Natural killer cell (primary cell): ENCODE results near the gene SLC35F1. TPM values are rescaled to one million over a fixed set of nuclear protein-coding genes. Genes with fewer than 3 reads are reported as not detected.

ENCODE experiments used
- ATAC-seq, 3 donors: fragments of 150-1000 bp in 2 of 3; fragments of 200-7000 bp in 1 of 3; cut with Tn5 transposase; 1 replicate in 1 of 3; 2 replicates in 2 of 3; pipeline ENCODE4 v1.10.0; 2021; ENCODE audit warnings: mild to moderate bottlenecking in 2 of 3, moderate library complexity in 2 of 3
- DNase-seq, 2 donors: peaks; one replicate each; pipeline versions ENCODE4 v3.0.0 to v3.0.0-alpha.2; 2013 to 2021; ENCODE audit warnings: mixed read lengths in 1 of 2
- H3K27ac ChIP-seq: one replicate; pipeline ENCODE4 v1.5.1; 2013; ENCODE audit warnings: mild to moderate bottlenecking, low read length
- H3K27me3 ChIP-seq: one replicate; pipeline ENCODE4 v1.6.1; 2013; ENCODE audit warnings: low read length; ENCODE audit not compliant: control insufficient read depth, insufficient read depth
- H3K36me3 ChIP-seq: one replicate; pipeline ENCODE4 v1.6.1; 2013; ENCODE audit warnings: low read length; ENCODE audit not compliant: control insufficient read depth, insufficient read depth
- H3K4me1 ChIP-seq: one replicate; pipeline ENCODE4 v1.6.1; 2013; ENCODE audit warnings: low read length; ENCODE audit not compliant: control insufficient read depth, insufficient read depth
- H3K4me3 ChIP-seq: one replicate; pipeline ENCODE4 v1.5.1; 2013; ENCODE audit warnings: low read length
- H3K9me3 ChIP-seq: one replicate; pipeline ENCODE4 v1.6.1; 2013; ENCODE audit warnings: low read length; ENCODE audit not compliant: control insufficient read depth, insufficient read depth
- H3K27ac Mint-ChIP-seq, 2 donors: one replicate each; pipeline ENCODE4 v1.8.0; 2022; ENCODE audit warnings: mild to moderate bottlenecking in 2 of 2, mixed read lengths in 2 of 2, moderate library complexity in 1 of 2
- H3K27me3 Mint-ChIP-seq, 2 donors: one replicate each; pipeline ENCODE4 v1.8.0; 2022; ENCODE audit warnings: low read depth in 2 of 2, mixed read lengths in 2 of 2
- H3K36me3 Mint-ChIP-seq: one replicate; pipeline ENCODE4 v1.8.0; 2022; ENCODE audit warnings: mixed read lengths
- H3K4me1 Mint-ChIP-seq, 2 donors: one replicate each; pipeline ENCODE4 v1.8.0; 2022; ENCODE audit warnings: mixed read lengths in 2 of 2
- H3K4me3 Mint-ChIP-seq: one replicate; pipeline ENCODE4 v1.8.0; 2022; ENCODE audit warnings: mild to moderate bottlenecking, moderate library complexity, mixed read lengths
- H3K9me3 Mint-ChIP-seq, 2 donors: one replicate each; pipeline ENCODE4 v1.8.0; 2022; ENCODE audit warnings: mixed read lengths in 2 of 2
- CTCF ChIP-seq: fragments of 200-600 bp; IDR thresholded peaks from one replicate; pipeline ENCODE4 v1.8.0; 2022; ENCODE audit warnings: antibody characterized with exemption
- WGBS: methylation state at CpG from one replicate; pipeline ENCODE4 v1.1.7; 2013; ENCODE audit warnings: missing lambda C conversion rate; ENCODE audit not compliant: insufficient coverage; 5-methylcytosine and 5-hydroxymethylcytosine counted together
- intact Hi-C: fragments of 100-400 bp; cut with micrococcal nuclease; formaldehyde crosslinking; loops from one replicate; pipeline ENCODE4 v1.14.2; 2022
- total RNA-seq, 4 donors: library from RNA; stranded (reverse); fragments of 120-200 nt in 1 of 4; gene quantifications; one replicate each; pipeline versions ENCODE4 v1.2.3 to v1.2.4, GENCODE V29; 2013 to 2022

The SLC35F1 gene
- total RNA-seq, 3 donors from 2014 or later (not counting 1 experiment from before 2014, with no cell fraction given): not detected

GRCh38 chr6:117971637-117972036 is 64.6 kb downstream of the SLC35F1 start:
- H3K27me3 Mint-ChIP-seq: peaks cover 0 to 6% of the 10 kb centered on the region in 2 donors
- Histone ChIP-seq H3K27ac (no peak overlapping the region), H3K9me3 (peaks cover 3% of the 10 kb centered on the region), H3K4me3 (no peak overlapping the region), H3K4me1 (no peaks in the 10 kb centered on the region), H3K36me3 (no peaks in the 10 kb centered on the region), H3K27me3 (no peaks in the 10 kb centered on the region)
- no peak overlapping the region for H3K27ac Mint-ChIP-seq
- ATAC-seq: no peak
- peaks cover 0 to under 1% of the 10 kb centered on the region in 2 donors for H3K9me3 Mint-ChIP-seq
- no peak overlapping the region for H3K4me3 Mint-ChIP-seq
- H3K4me1 Mint-ChIP-seq: no peaks in the 10 kb centered on the region
- intact Hi-C loops: no loop called here
- no peaks in the 10 kb centered on the region for H3K36me3 Mint-ChIP-seq
- DNase-seq: no peak
- no peak for TF ChIP-seq CTCF

GRCh38 chr6:117974914-117975627 is 68.0 kb downstream of the SLC35F1 start:
- intact Hi-C loops: loop anchor here (5.0 kb wide), 1 partner anchor 577 kb away; no protein-coding TSS in a partner anchor
- Mint-ChIP-seq H3K4me1 (no peaks in the 10 kb centered on the region), H3K4me3 (no peak overlapping the region), H3K27me3 (peaks cover 2 to 6% of the 10 kb centered on the region in 2 donors), H3K27ac (no peak overlapping the region), H3K36me3 (no peaks in the 10 kb centered on the region), H3K9me3 (no peaks in the 10 kb centered on the region)
- H3K4me1 ChIP-seq: no peaks in the 10 kb centered on the region
- TF ChIP-seq CTCF: no peak
- H3K36me3 ChIP-seq: no peaks in the 10 kb centered on the region
- WGBS: 100% methylated on average over 1 of the region's 1 CpG
- DNase-seq: no peak
- H3K9me3 ChIP-seq: peaks cover 3% of the 10 kb centered on the region
- no peak overlapping the region for H3K4me3 ChIP-seq
- no peak for ATAC-seq
- no peaks in the 10 kb centered on the region for H3K27me3 ChIP-seq
- no peak overlapping the region for H3K27ac ChIP-seq

- no peaks in the 10 kb centered on the region for H3K9me3 Mint-ChIP-seq
These were observed 69.1 kb downstream of the SLC35F1 start for GRCh38 chr6:117976030-117976651.

More at GRCh38 chr6:117976030-117976651, 69.1 kb downstream of the SLC35F1 start:
- H3K27me3 Mint-ChIP-seq: peaks cover 9 to 15% of the 10 kb centered on the region in 2 donors
- H3K4me3 Mint-ChIP-seq: no peak overlapping the region
- 0% methylated on average over 2 of the region's 2 CpGs for WGBS
- ATAC-seq: no peak
- no peaks in the 10 kb centered on the region for H3K4me1 Mint-ChIP-seq
- intact Hi-C loops: loop anchor here (1.0 to 5.0 kb wide), 4 partner anchors 576 to 825 kb away; no protein-coding TSS in a partner anchor
- no peak overlapping the region for H3K4me3 ChIP-seq
- H3K36me3 ChIP-seq: no peaks in the 10 kb centered on the region
- no peak overlapping the region for H3K27ac Mint-ChIP-seq
- peaks cover 3% of the 10 kb centered on the region for H3K9me3 ChIP-seq
- peak; percentile 47 for TF ChIP-seq CTCF
- H3K36me3 Mint-ChIP-seq: no peaks in the 10 kb centered on the region
- H3K4me1 ChIP-seq: no peaks in the 10 kb centered on the region
- peak in 1 of 2 donors; percentile 59 for DNase-seq
- H3K27me3 ChIP-seq: no peaks in the 10 kb centered on the region
- no peak overlapping the region for H3K27ac ChIP-seq
